ENCODE data around the gene PILRA. TPM values are rescaled to one million over a fixed set of nuclear protein-coding genes. Genes with fewer than 3 reads are reported as not detected.

The PILRA gene
- total RNA-seq, 1 donor from 2014 or later, result not detected

GRCh38 chr7:100384628-100385294 is 11.5 kb downstream of the PILRA start:
- no peak for TF ChIP-seq CTCF (conservative IDR thresholded peaks at IDR 0.05; ENCODE audit: low read depth, low read length)
- DNase-seq (ENCODE audit: low read depth), result no peak
- no peak overlapping the region for H3K4me3 ChIP-seq (ENCODE audit: low read depth, low read length)

GRCh38 chr7:100386940-100387339 is 13.7 kb downstream of the PILRA start:
- no peak overlapping the region for H3K4me3 ChIP-seq (ENCODE audit: low read depth, low read length)
- no peak for DNase-seq (ENCODE audit: low read depth)
- TF ChIP-seq CTCF (conservative IDR thresholded peaks at IDR 0.05; ENCODE audit: low read depth, low read length), result no peak

GRCh38 chr7:100387695-100388094 is 14.4 kb downstream of the PILRA start:
- H3K4me3 ChIP-seq (ENCODE audit: low read depth, low read length), result no peak overlapping the region
- no peak for TF ChIP-seq CTCF (conservative IDR thresholded peaks at IDR 0.05; ENCODE audit: low read depth, low read length)
- no peak for DNase-seq (ENCODE audit: low read depth)

- H3K4me3 ChIP-seq (ENCODE audit: low read depth, low read length), result no peak overlapping the region
- TF ChIP-seq CTCF (conservative IDR thresholded peaks at IDR 0.05; ENCODE audit: low read depth, low read length), result no peak
- DNase-seq (ENCODE audit: low read depth), result no peak
These were observed 16.3 kb downstream of the PILRA start for GRCh38 chr7:100389437-100390088.

GRCh38 chr7:100390286-100391009 is 17.2 kb downstream of the PILRA start:
- no peak for TF ChIP-seq CTCF (conservative IDR thresholded peaks at IDR 0.05; ENCODE audit: low read depth, low read length)
- no peak overlapping the region for H3K4me3 ChIP-seq (ENCODE audit: low read depth, low read length)
- DNase-seq (ENCODE audit: low read depth), result no peak

- no peak overlapping the region for H3K4me3 ChIP-seq (ENCODE audit: low read depth, low read length)
- DNase-seq (ENCODE audit: low read depth), result no peak
- no peak for TF ChIP-seq CTCF (conservative IDR thresholded peaks at IDR 0.05; ENCODE audit: low read depth, low read length)
These were observed 20.1 kb downstream of the PILRA start for GRCh38 chr7:100393233-100393905.
